GM12878 (cell line): ENCODE data around the gene ECI1. TPM values are rescaled to one million over a fixed set of nuclear protein-coding genes. Genes with fewer than 3 reads are reported as not detected.

Source experiments
- ATAC-seq: fragments of 200-7000 bp; cut with Tn5 transposase; 3 replicates; pipeline ENCODE4 v1.9.1; 2020; ENCODE audit warnings: mild to moderate bottlenecking, moderate library complexity
- BruUV-seq: library from RNA; stranded (reverse); fragments of 400-500 nt; replicated peaks from 2 replicates; lab custom pipeline; 2021; lab: Mats Ljungman, UMichigan
- CTCF ChIA-PET: fragments of 300-600 bp; sonication (Branson Sonifier 250); formaldehyde crosslinking; extraction: SDS; loops from one replicate; lab custom pipeline; 2021; ENCODE audit warnings: inconsistent platforms; lab: Yijun Ruan, JAX
- POLR2A ChIA-PET: fragments of 350-600 bp; formaldehyde crosslinking; extraction: SDS; loops from one replicate; lab custom pipeline; 2021; ENCODE audit warnings: inconsistent platforms; lab: Charles Lee
- RAD21 ChIA-PET: fragments of 300-600 bp; sonication (Branson Sonifier 250); formaldehyde crosslinking; loops from one replicate; lab custom pipeline; 2023; ENCODE audit warnings: antibody characterized with exemption; ENCODE audit not compliant: unreplicated experiment; lab: Charles Lee
- SMC1A ChIA-PET: fragments of 300-600 bp; sonication (Branson Sonifier 250); formaldehyde crosslinking; loops from one replicate; lab custom pipeline; 2023; ENCODE audit not compliant: unreplicated experiment, uncharacterized antibody; lab: Charles Lee
- DNase-seq: peaks from one replicate; pipeline ENCODE4 v3.0.0-alpha.2; 2011; ENCODE audit warnings: low read depth, low spot score
- FAIRE-seq: peaks from 3 replicates; lab custom pipeline; 2011; peaks lifted over from hg19 to GRCh38; lab: Jason Lieb, UNC
- H2AFZ ChIP-seq: 2 replicates; pipeline ENCODE4 v1.6.0; 2011; ENCODE audit warnings: low read depth, low read length, control low read depth; ENCODE audit not compliant: control insufficient read depth
- H3K27ac ChIP-seq: 2 replicates; pipeline ENCODE4 v1.5.1; 2011; ENCODE audit warnings: control low read depth; ENCODE audit not compliant: control insufficient read depth, insufficient read depth
- H3K27me3 ChIP-seq, 2 experiments: replicated peaks in 1 of 2; 2 replicates each; pipeline versions ENCODE4 v1.6.0 to v1.6.1; 2011; ENCODE audit warnings: low read length in 1 of 2; ENCODE audit not compliant: control insufficient read depth in 2 of 2, insufficient read depth in 2 of 2
- H3K36me3 ChIP-seq, 2 experiments: 2 replicates each; pipeline ENCODE4 v1.5.1; 2011; ENCODE audit warnings: low read length in 1 of 2; ENCODE audit not compliant: control insufficient read depth in 2 of 2, insufficient read depth in 2 of 2
- H3K4me1 ChIP-seq: 2 replicates; pipeline ENCODE4 v1.6.1; 2011; ENCODE audit warnings: mild to moderate bottlenecking, low read length, moderate library complexity, mixed read lengths; ENCODE audit not compliant: control insufficient read depth, insufficient read depth
- H3K4me2 ChIP-seq: 2 replicates; pipeline ENCODE4 v1.6.0; 2011; ENCODE audit warnings: control low read depth; ENCODE audit not compliant: control insufficient read depth, insufficient read depth
- H3K4me3 ChIP-seq: fragments of 200-600 bp; sonication (generic); 2 replicates; pipeline ENCODE4 v1.5.1; 2016
- H3K79me2 ChIP-seq: 2 replicates; pipeline ENCODE4 v1.6.0; 2011; ENCODE audit warnings: low read length; ENCODE audit not compliant: control insufficient read depth, insufficient read depth
- H3K9ac ChIP-seq: 2 replicates; pipeline ENCODE4 v1.8.0; 2011; ENCODE audit warnings: low read length, control low read depth, mixed read lengths; ENCODE audit not compliant: control insufficient read depth, insufficient read depth
- H3K9me3 ChIP-seq: replicated peaks from 3 replicates; pipeline ENCODE4 v1.5.1; 2011; ENCODE audit warnings: mild to moderate bottlenecking, low read length; ENCODE audit not compliant: control insufficient read depth, insufficient read depth
- H4K20me1 ChIP-seq: 2 replicates; pipeline ENCODE4 v1.6.0; 2011; ENCODE audit not compliant: control insufficient read depth, insufficient read depth
- EP300 ChIP-seq, 2 experiments: fragments of 150-350 bp in 1 of 2; IDR thresholded peaks; 2 replicates each; pipeline ENCODE4 v1.6.1; 2011 to 2012; ENCODE audit warnings: low read depth in 2 of 2, low read length in 2 of 2, borderline replicate concordance in 1 of 2, improper control_type of control experiment in 1 of 2, inconsistent platforms in 1 of 2; ENCODE audit not compliant: control insufficient read depth in 1 of 2
- GABPA ChIP-seq: IDR thresholded peaks from 2 replicates; pipeline ENCODE4 v1.6.1; 2014; ENCODE audit warnings: antibody characterized with exemption, low read depth, mild to moderate bottlenecking, inconsistent platforms
- JUND ChIP-seq: IDR thresholded peaks from 2 replicates; pipeline ENCODE4 v1.6.1; 2012; ENCODE audit warnings: low read depth, mild to moderate bottlenecking, low read length, improper control_type of control experiment, moderate library complexity
- MTA2 ChIP-seq: fragments of 450-650 bp; IDR thresholded peaks from 2 replicates; pipeline ENCODE4 v1.6.1; 2016; ENCODE audit warnings: low read depth, mild to moderate bottlenecking, moderate library complexity
- MXI1 ChIP-seq: fragments of 150-350 bp; IDR thresholded peaks from 2 replicates; pipeline ENCODE4 v1.6.1; 2011; ENCODE audit warnings: low read depth, mild to moderate bottlenecking, inconsistent platforms, low read length, improper control_type of control experiment
- NR2C1 ChIP-seq: fragments of 450-650 bp; IDR thresholded peaks from 2 replicates; pipeline ENCODE4 v1.6.1; 2017; ENCODE audit warnings: antibody characterized with exemption, mild to moderate bottlenecking, moderate library complexity
- NR2C2 ChIP-seq: IDR thresholded peaks from 2 replicates; pipeline ENCODE4 v1.6.1; 2011; ENCODE audit warnings: borderline replicate concordance, low read depth; ENCODE audit not compliant: control insufficient read depth, insufficient read length
- NR2F1 ChIP-seq: fragments of 450-650 bp; conservative IDR thresholded peaks from 2 replicates; pipeline ENCODE4 v1.6.1; 2017; ENCODE audit warnings: mild to moderate bottlenecking
- RBBP5 ChIP-seq: fragments of 200-600 bp; sonication (generic); conservative IDR thresholded peaks from 2 replicates; pipeline ENCODE4 v1.6.1; 2016
- whole genome bisulfite sequencing: methylation state at CpG from one replicate; pipeline ENCODE4 v1.1.6; 2016; ENCODE audit warnings: low lambda C conversion rate; ENCODE audit not compliant: insufficient replicate concordance, insufficient coverage; ENCODE audit errors: missing lambda C conversion rate; 5-methylcytosine and 5-hydroxymethylcytosine counted together
- in situ Hi-C: fragments of 300-500 bp; cut with MboI; formaldehyde crosslinking; loops from 9 replicates; pipeline ENCODE4 v1.14.3; 2018; ENCODE audit warnings: mixed read lengths
- intact Hi-C: fragments of 100-400 bp; cut with micrococcal nuclease; formaldehyde crosslinking; loops from one replicate; pipeline ENCODE4 v1.14.2; 2022; ENCODE audit not compliant: unreplicated experiment
- polyA plus RNA-seq, 11 experiments: library from polyadenylated mRNA; depleted of rRNA in 4 of 11; unstranded in 6 of 11; stranded (reverse) in 5 of 11; fragments of >200 nt; fragmentation: Nextera tagmentation in 4 of 11; fragmentation: Illumina TruSeq in 1 of 11; extraction: Ambion mirVana in 4 of 11; extraction: Trizol in 1 of 11; gene quantifications; 1 replicate in 1 of 11; 2 replicates in 10 of 11; pipeline versions ENCODE4 v1.2.1 to v1.2.3, GENCODE V29; 2011 to 2016; ENCODE audit warnings: inconsistent platforms in 2 of 11, missing spikeins in 2 of 11, low read depth in 1 of 11
- total RNA-seq, 4 experiments: library from RNA; depleted of rRNA in 3 of 4; stranded (reverse); fragments of >200 nt in 3 of 4; fragmentation: Illumina TruSeq in 1 of 4; extraction: Trizol in 1 of 4; gene quantifications; 2 replicates each; pipeline versions ENCODE4 v1.2.1 to v1.2.3, GENCODE V29; 2013 to 2021

ECI1 gene
- total and polyA plus RNA-seq, 10 of the 15 experiments (the other 5 are each of a cell fraction or from before 2014, with no cell fraction given): 2.2 to 82.1 (median 24.8) TPM

DNA sequence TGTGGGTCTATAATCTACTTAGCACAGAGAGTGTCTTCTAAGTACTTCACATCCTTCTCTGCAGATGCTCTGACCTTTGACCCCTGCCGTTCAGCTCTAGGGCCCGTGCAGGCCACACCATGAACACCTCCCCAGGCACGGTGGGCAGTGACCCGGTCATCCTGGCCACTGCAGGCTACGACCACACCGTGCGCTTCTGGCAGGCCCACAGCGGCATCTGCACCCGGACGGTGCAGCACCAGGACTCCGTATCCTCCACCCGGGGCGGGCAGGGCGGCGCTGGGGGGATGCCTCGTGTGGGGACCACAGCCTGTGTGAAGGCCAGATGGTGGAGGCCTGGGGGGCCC, 45.4 kb downstream of the ECI1 start:
- peak; percentile 90 for TF ChIP-seq NR2C1
- 0 out of 2 replicates have a peak, but pooled peaks have one; percentile 12 for TF ChIP-seq MXI1
- peak; percentile 65 for TF ChIP-seq NR2C2
- peak; percentile 97 for TF ChIP-seq NR2F1
- no peak for TF ChIP-seq RBBP5
- 0 out of 2 replicates have a peak, but pooled peaks have one; percentile 19 for TF ChIP-seq MTA2
- TF ChIP-seq GABPA: no peak
- no peak for TF ChIP-seq JUND
- TF ChIP-seq EP300 (IDR thresholded peaks at IDR 0.05; ENCODE audit: borderline replicate concordance in 1 of 2, control insufficient read depth in 1 of 2, low read depth in 2 of 2, low read length in 2 of 2): no peak
- TF ChIP-seq, all 136 proteins: peak for 5
- in situ Hi-C loops: no loop called here
- Histone ChIP-seq H3K4me2 (peak overlapping the region; percentile 89), H3K27me3 (no peaks in the 10 kb centered on the region), H4K20me1 (no peaks in the 10 kb centered on the region), H3K79me2 (peaks cover 20% of the 10 kb centered on the region), H3K4me3 (peak overlapping the region; percentile 93), H3K4me1 (peaks cover 6% of the 10 kb centered on the region; the same call in 1 of the 2 replicates), H2AFZ (peak overlapping the region; percentile 87), H3K9ac (peak overlapping the region; percentile 78), H3K9me3 (no peaks in the 10 kb centered on the region), H3K27ac (peak overlapping the region; percentile 96), H3K36me3 (peaks cover 8 to 19% of the 10 kb centered on the region in 2 experiments; a peak in 3 of 4 replicates)
- CTCF ChIA-PET: interaction anchor here (1.3 kb wide), 1 partner anchor 9 kb away, joined by 6 read pairs; the partner anchor contains the start of gene PGP
- RAD21 ChIA-PET: interaction anchor here (1.5 kb wide), 1 partner anchor 9 kb away, joined by 3 read pairs; the partner anchor contains the start of gene PGP
- DNase-seq (no peak), FAIRE-seq (no peak), ATAC-seq (peak; percentile 52)
- intact Hi-C loops: loop anchor here (5.0 kb wide), 1 partner anchor 46 kb away; the partner anchor contains the start of gene ECI1
- SMC1A ChIA-PET: no interaction called here
- WGBS: 2% methylated on average over 16 of the region's 16 CpGs
- POLR2A ChIA-PET: interaction anchor here (0.9 to 1.5 kb wide), 3 partner anchors 9 to 46 kb away, joined by 4 to 5 read pairs (median 4); partner anchors contain the start of genes ECI1 and PGP
- BruUV-seq: TSS peak; percentile 70
